OCI-LY7 (cell line): ENCODE results near the gene SLC15A2.

Source experiments
- EZH2phosphoT487 ChIP-seq: fragments of 200-600 bp; sonication (generic); IDR thresholded peaks from 2 replicates; pipeline ENCODE4 v1.6.1; 2018; ENCODE audit warnings: low read depth, borderline replicate concordance, mild to moderate bottlenecking, mixed run types, antibody characterized with exemption, low read length, moderate library complexity, mixed read lengths
- TF ChIP-seq, protein P1 (sequence below): fragments of 200-600 bp; sonication (generic); conservative IDR thresholded peaks from 2 replicates; pipeline ENCODE4 v1.5.1; 2014; ENCODE audit warnings: mild to moderate bottlenecking, antibody characterized with exemption, low read length, moderate library complexity, mixed read lengths

DNA sequence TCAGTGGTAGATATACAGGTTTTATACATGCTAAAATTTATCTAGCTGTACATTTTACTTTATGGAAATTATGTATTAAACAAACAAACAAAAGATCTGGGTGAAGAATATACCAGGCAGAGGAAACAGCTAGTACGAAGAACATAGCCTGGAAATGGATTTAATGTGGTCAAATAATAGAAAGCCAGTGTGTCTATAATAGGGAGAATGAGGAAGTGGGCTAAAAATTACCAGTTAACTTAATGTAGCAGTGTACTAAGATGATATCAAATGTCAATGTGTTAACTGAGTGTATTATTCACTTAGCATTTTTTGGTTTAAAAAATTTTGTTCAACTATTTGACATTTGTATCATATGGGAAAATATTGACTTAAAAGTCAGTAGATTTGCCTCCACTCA is 22.8 kb upstream of the SLC15A2 start:
- TF ChIP-seq, protein P1, sequence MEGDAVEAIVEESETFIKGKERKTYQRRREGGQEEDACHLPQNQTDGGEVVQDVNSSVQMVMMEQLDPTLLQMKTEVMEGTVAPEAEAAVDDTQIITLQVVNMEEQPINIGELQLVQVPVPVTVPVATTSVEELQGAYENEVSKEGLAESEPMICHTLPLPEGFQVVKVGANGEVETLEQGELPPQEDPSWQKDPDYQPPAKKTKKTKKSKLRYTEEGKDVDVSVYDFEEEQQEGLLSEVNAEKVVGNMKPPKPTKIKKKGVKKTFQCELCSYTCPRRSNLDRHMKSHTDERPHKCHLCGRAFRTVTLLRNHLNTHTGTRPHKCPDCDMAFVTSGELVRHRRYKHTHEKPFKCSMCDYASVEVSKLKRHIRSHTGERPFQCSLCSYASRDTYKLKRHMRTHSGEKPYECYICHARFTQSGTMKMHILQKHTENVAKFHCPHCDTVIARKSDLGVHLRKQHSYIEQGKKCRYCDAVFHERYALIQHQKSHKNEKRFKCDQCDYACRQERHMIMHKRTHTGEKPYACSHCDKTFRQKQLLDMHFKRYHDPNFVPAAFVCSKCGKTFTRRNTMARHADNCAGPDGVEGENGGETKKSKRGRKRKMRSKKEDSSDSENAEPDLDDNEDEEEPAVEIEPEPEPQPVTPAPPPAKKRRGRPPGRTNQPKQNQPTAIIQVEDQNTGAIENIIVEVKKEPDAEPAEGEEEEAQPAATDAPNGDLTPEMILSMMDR = no peak
- TF ChIP-seq EZH2phosphoT487 = no peak
